ENCODE data around the gene L3MBTL3.

DNA sequence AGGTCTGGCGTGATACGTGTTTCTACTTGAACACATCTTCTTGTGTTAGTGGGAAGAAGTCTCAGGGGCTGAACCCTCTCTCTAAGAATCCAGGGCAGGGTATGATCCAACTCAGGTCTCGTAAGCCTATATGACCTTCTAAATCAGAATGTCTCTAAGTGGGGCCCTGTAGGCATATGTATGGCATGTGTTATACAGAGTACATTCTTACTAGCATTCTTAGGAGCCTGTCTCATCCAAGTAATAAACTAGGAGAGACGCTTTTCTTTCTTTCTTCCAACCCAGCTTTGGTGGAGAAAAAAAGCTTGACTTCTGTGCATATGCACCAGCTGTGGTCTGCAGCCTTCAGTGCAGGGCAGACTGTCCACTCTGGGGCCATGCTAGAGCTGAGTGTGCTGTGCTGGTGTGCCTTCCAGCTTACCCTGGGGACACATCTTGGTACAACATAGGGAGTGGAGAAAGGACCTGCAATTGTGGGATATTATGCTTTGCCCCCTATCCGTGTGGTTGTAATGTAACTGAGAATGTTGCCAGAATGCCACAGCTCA, 47.3 kb downstream of the L3MBTL3 start:
- TF ChIP-seq, protein P1, sequence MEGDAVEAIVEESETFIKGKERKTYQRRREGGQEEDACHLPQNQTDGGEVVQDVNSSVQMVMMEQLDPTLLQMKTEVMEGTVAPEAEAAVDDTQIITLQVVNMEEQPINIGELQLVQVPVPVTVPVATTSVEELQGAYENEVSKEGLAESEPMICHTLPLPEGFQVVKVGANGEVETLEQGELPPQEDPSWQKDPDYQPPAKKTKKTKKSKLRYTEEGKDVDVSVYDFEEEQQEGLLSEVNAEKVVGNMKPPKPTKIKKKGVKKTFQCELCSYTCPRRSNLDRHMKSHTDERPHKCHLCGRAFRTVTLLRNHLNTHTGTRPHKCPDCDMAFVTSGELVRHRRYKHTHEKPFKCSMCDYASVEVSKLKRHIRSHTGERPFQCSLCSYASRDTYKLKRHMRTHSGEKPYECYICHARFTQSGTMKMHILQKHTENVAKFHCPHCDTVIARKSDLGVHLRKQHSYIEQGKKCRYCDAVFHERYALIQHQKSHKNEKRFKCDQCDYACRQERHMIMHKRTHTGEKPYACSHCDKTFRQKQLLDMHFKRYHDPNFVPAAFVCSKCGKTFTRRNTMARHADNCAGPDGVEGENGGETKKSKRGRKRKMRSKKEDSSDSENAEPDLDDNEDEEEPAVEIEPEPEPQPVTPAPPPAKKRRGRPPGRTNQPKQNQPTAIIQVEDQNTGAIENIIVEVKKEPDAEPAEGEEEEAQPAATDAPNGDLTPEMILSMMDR (IDR thresholded peaks at IDR 0.05) = no peak
- TF ChIP-seq NRF1 (IDR thresholded peaks at IDR 0.05; ENCODE audit: low read depth, low read length) (no peak), FOXM1 (IDR thresholded peaks at IDR 0.05; ENCODE audit: low read depth) (no peak), POLR2AphosphoS5 (IDR thresholded peaks at IDR 0.05; ENCODE audit: low read depth, low read length) (no peak), GABPA (IDR thresholded peaks at IDR 0.05; ENCODE audit: low read depth) (no peak), TAF1 (IDR thresholded peaks at IDR 0.05; ENCODE audit: borderline replicate concordance, low read depth, low read length) (no peak), YY1 (IDR thresholded peaks at IDR 0.05; ENCODE audit: low read depth) (no peak)

All from SK-N-SH (cell line).